H9 (cell line): ENCODE data around the gene TAF1A. TPM values are rescaled to one million over a fixed set of nuclear protein-coding genes. Genes with fewer than 3 reads are reported as not detected.

Source experiments
- DNase-seq: peaks from one replicate; pipeline ENCODE4 v3.0.0-alpha.2; 2017
- H2AFZ ChIP-seq: one replicate; pipeline ENCODE4 v1.6.1; 2013; ENCODE audit warnings: mild to moderate bottlenecking, low read length, control low read depth, moderate library complexity
- H2AK5ac ChIP-seq: 2 replicates; pipeline ENCODE4 v1.6.1; 2013; ENCODE audit warnings: low read length, control low read depth, mixed read lengths; ENCODE audit not compliant: insufficient read length
- H2BK120ac ChIP-seq: one replicate; pipeline ENCODE4 v1.6.1; 2013; ENCODE audit warnings: low read depth, mild to moderate bottlenecking, low read length, control low read depth, inconsistent platforms; ENCODE audit not compliant: poor library complexity, severe bottlenecking
- H2BK12ac ChIP-seq: 2 replicates; pipeline ENCODE4 v1.6.1; 2013; ENCODE audit warnings: low read length, control low read depth, mixed read lengths, low read depth; ENCODE audit not compliant: insufficient read length
- H2BK15ac ChIP-seq: 2 replicates; pipeline ENCODE4 v1.6.1; 2013; ENCODE audit warnings: low read depth, low read length, control low read depth
- H2BK20ac ChIP-seq: one replicate; pipeline ENCODE4 v1.6.1; 2013; ENCODE audit warnings: low read depth, mild to moderate bottlenecking, low read length, control low read depth, inconsistent platforms; ENCODE audit not compliant: poor library complexity, severe bottlenecking
- H2BK5ac ChIP-seq: 2 replicates; pipeline ENCODE4 v1.6.1; 2013; ENCODE audit warnings: low read length, control low read depth, mixed read lengths; ENCODE audit not compliant: insufficient read length
- H3K14ac ChIP-seq: 2 replicates; pipeline ENCODE4 v1.6.1; 2013; ENCODE audit warnings: low read length, control low read depth; ENCODE audit not compliant: insufficient read depth
- H3K18ac ChIP-seq: 2 replicates; pipeline ENCODE4 v1.6.1; 2013; ENCODE audit warnings: low read depth, mild to moderate bottlenecking, mixed read lengths, low read length, control low read depth; ENCODE audit not compliant: insufficient read length
- H3K23ac ChIP-seq: 2 replicates; pipeline ENCODE4 v1.6.1; 2013; ENCODE audit warnings: low read length, control low read depth, mixed read lengths, low read depth; ENCODE audit not compliant: insufficient read length
- H3K23me2 ChIP-seq: 2 replicates; pipeline ENCODE4 v1.6.1; 2013; ENCODE audit warnings: low read depth, mild to moderate bottlenecking, mixed read lengths, low read length, control low read depth; ENCODE audit not compliant: insufficient read length, poor library complexity, severe bottlenecking
- H3K27ac ChIP-seq: 2 replicates; pipeline ENCODE4 v1.5.1; 2013; ENCODE audit warnings: low read length, control low read depth, mixed read lengths, low read depth; ENCODE audit not compliant: insufficient read length
- H3K27me3 ChIP-seq: 2 replicates; pipeline ENCODE4 v1.6.1; 2013; ENCODE audit warnings: low read length, control low read depth, inconsistent platforms; ENCODE audit not compliant: insufficient read depth
- H3K4ac ChIP-seq: 2 replicates; pipeline ENCODE4 v1.6.1; 2013; ENCODE audit warnings: low read depth, mild to moderate bottlenecking, control low read depth, inconsistent platforms, low read length, moderate library complexity
- H3K4me1 ChIP-seq: 2 replicates; pipeline ENCODE4 v1.6.1; 2013; ENCODE audit warnings: low read length, control low read depth, inconsistent platforms; ENCODE audit not compliant: insufficient read depth
- H3K4me2 ChIP-seq: 2 replicates; pipeline ENCODE4 v1.6.1; 2013; ENCODE audit warnings: low read length, control low read depth, mixed read lengths; ENCODE audit not compliant: insufficient read length, insufficient read depth
- H3K56ac ChIP-seq: 2 replicates; pipeline ENCODE4 v1.6.1; 2013; ENCODE audit warnings: low read depth, mild to moderate bottlenecking, mixed read lengths, low read length, control low read depth; ENCODE audit not compliant: insufficient read length
- H3K79me1 ChIP-seq: 2 replicates; pipeline ENCODE4 v1.6.1; 2013; ENCODE audit warnings: low read depth, mild to moderate bottlenecking, moderate library complexity, low read length, control low read depth, inconsistent platforms; ENCODE audit not compliant: insufficient read depth, poor library complexity, severe bottlenecking
- H3K79me2 ChIP-seq: 2 replicates; pipeline ENCODE4 v1.6.1; 2013; ENCODE audit warnings: low read length, control low read depth, inconsistent platforms; ENCODE audit not compliant: insufficient read depth
- H3K9ac ChIP-seq: 2 replicates; pipeline ENCODE4 v1.6.1; 2013; ENCODE audit warnings: low read length, control low read depth, mixed read lengths; ENCODE audit not compliant: insufficient read length; ENCODE audit errors: extremely low read depth
- H3K9me3 ChIP-seq: one replicate; pipeline ENCODE4 v1.6.1; 2013; ENCODE audit warnings: low read depth, low read length, inconsistent platforms; ENCODE audit not compliant: control insufficient read depth
- H3T11ph ChIP-seq: one replicate; pipeline ENCODE4 v1.6.1; 2013; ENCODE audit warnings: mild to moderate bottlenecking, low read length, control low read depth, inconsistent platforms
- H4K20me1 ChIP-seq: one replicate; pipeline ENCODE4 v1.6.1; 2013; ENCODE audit not compliant: control insufficient read depth, insufficient read length, insufficient read depth
- H4K5ac ChIP-seq: 2 replicates; pipeline ENCODE4 v1.6.1; 2013; ENCODE audit warnings: low read depth, mild to moderate bottlenecking, mixed read lengths, low read length, control low read depth; ENCODE audit not compliant: insufficient read length
- H4K8ac ChIP-seq: replicated peaks from 2 replicates; pipeline ENCODE4 v1.6.1; 2013; ENCODE audit warnings: low read length, control low read depth, mixed read lengths, low read depth; ENCODE audit not compliant: insufficient read length
- H4K91ac ChIP-seq: 2 replicates; pipeline ENCODE4 v1.6.1; 2013; ENCODE audit warnings: low read depth, mild to moderate bottlenecking, moderate library complexity, mixed read lengths, low read length, control low read depth; ENCODE audit not compliant: insufficient read length
- H3K27ac Mint-ChIP-seq, 3 experiments: 2 replicates in 2 of 3; 3 replicates in 1 of 3; pipeline ENCODE4 v1.8.0; 2020 to 2021; ENCODE audit warnings: mixed read lengths in 3 of 3, mild to moderate bottlenecking in 1 of 3, moderate library complexity in 1 of 3
- H3K27me3 Mint-ChIP-seq: 2 replicates; pipeline ENCODE4 v1.8.0; 2021; ENCODE audit warnings: low read depth, mild to moderate bottlenecking, moderate library complexity, mixed read lengths
- H3K36me3 Mint-ChIP-seq, 3 experiments: 2 replicates in 2 of 3; 3 replicates in 1 of 3; pipeline ENCODE4 v1.8.0; 2020 to 2021; ENCODE audit warnings: low read depth in 3 of 3, mixed read lengths in 3 of 3; ENCODE audit not compliant: insufficient read depth in 1 of 3
- H3K4me1 Mint-ChIP-seq, 2 experiments: 2 replicates each; pipeline ENCODE4 v1.8.0; 2020; ENCODE audit warnings: mixed read lengths in 2 of 2
- H3K4me3 Mint-ChIP-seq, 2 experiments: 2 replicates in 1 of 2; 3 replicates in 1 of 2; pipeline ENCODE4 v1.8.0; 2020 to 2021; ENCODE audit warnings: mild to moderate bottlenecking in 2 of 2, mixed read lengths in 2 of 2, moderate library complexity in 1 of 2
- H3K9me3 Mint-ChIP-seq, 2 experiments: 2 replicates in 1 of 2; 3 replicates in 1 of 2; pipeline ENCODE4 v1.8.0; 2020; ENCODE audit warnings: mild to moderate bottlenecking in 2 of 2, mixed read lengths in 2 of 2, moderate library complexity in 1 of 2
- WGBS: extraction: QIAGEN DNeasy Blood & Tissue Kit; methylation state at CpG from one replicate; pipeline ENCODE4 v1.1.7; 2013; ENCODE audit warnings: missing lambda C conversion rate, low lambda C conversion rate, mixed read lengths; ENCODE audit not compliant: insufficient read length; ENCODE audit errors: extremely low coverage; 5-methylcytosine and 5-hydroxymethylcytosine counted together
- total RNA-seq: library from RNA; stranded (reverse); gene quantifications from 2 replicates; pipeline ENCODE4 v1.2.1, GENCODE V29; 2021
- TF ChIP-seq, protein P1 (sequence below): fragments of 200-600 bp; sonication (generic); conservative IDR thresholded peaks from 3 replicates; pipeline ENCODE4 v1.8.0; 2021; ENCODE audit warnings: antibody characterized with exemption, mild to moderate bottlenecking

Gene TAF1A
- total RNA-seq, 1 experiment from 2014 or later = 14.8 TPM

DNA sequence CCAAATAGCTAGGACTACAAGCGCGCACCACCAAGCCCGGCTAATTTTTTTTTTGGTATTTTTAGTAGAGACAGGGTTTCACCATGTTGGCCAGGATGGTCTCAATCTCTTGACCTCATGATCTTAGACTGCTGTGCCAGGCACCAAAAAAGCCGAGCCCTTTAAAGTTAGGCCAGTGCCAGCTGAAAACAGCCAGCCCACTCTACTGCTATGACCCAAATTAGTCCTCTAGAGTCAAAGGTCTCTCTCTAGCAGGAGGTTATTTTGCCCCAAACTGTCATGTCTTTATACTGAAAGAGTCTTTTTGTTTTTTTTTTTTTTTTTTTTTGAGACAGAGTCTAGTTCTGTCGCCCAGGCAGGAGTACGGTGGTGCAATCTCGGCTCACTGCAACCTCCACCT, 32.2 kb downstream of the TAF1A start:
- H3K23me2 ChIP-seq = no peaks in the 10 kb centered on the region
- no peak overlapping the region for H3K9ac ChIP-seq
- Mint-ChIP-seq H3K4me1 (no peaks in the 10 kb centered on the region), H3K27me3 (no peaks in the 10 kb centered on the region), H3K36me3 (peaks cover 6 to 37% (median 24%) of the 10 kb centered on the region in 3 experiments; a peak in 6 of 7 replicates), H3K4me3 (no peak overlapping the region), H3K27ac (no peak overlapping the region), H3K9me3 (no peaks in the 10 kb centered on the region)
- no peak overlapping the region for H3K14ac ChIP-seq
- H2BK12ac ChIP-seq = no peak overlapping the region
- H4K5ac ChIP-seq = no peak overlapping the region
- no CpG with 5 or more reads among the region's 7 CpGs for WGBS
- no peaks in the 10 kb centered on the region for H3K79me1 ChIP-seq
- H2BK120ac ChIP-seq = no peak overlapping the region
- no peak overlapping the region for H3K27ac ChIP-seq
- H4K20me1 ChIP-seq = no peaks in the 10 kb centered on the region
- no peak overlapping the region for H2AFZ ChIP-seq
- TF ChIP-seq, protein P1, sequence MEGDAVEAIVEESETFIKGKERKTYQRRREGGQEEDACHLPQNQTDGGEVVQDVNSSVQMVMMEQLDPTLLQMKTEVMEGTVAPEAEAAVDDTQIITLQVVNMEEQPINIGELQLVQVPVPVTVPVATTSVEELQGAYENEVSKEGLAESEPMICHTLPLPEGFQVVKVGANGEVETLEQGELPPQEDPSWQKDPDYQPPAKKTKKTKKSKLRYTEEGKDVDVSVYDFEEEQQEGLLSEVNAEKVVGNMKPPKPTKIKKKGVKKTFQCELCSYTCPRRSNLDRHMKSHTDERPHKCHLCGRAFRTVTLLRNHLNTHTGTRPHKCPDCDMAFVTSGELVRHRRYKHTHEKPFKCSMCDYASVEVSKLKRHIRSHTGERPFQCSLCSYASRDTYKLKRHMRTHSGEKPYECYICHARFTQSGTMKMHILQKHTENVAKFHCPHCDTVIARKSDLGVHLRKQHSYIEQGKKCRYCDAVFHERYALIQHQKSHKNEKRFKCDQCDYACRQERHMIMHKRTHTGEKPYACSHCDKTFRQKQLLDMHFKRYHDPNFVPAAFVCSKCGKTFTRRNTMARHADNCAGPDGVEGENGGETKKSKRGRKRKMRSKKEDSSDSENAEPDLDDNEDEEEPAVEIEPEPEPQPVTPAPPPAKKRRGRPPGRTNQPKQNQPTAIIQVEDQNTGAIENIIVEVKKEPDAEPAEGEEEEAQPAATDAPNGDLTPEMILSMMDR = no peak
- H3K18ac ChIP-seq = no peak overlapping the region
- H3K56ac ChIP-seq = no peak overlapping the region
- H3T11ph ChIP-seq = no peak overlapping the region
- H3K4ac ChIP-seq = no peak overlapping the region
- no peak overlapping the region for H3K23ac ChIP-seq
- H2BK20ac ChIP-seq = no peak overlapping the region
- H3K9me3 ChIP-seq = no peaks in the 10 kb centered on the region
- no peak for DNase-seq
- H2BK15ac ChIP-seq = no peak overlapping the region
- H3K79me2 ChIP-seq = no peaks in the 10 kb centered on the region
- H2AK5ac ChIP-seq = no peak overlapping the region
- H2BK5ac ChIP-seq = no peak overlapping the region
- no peak overlapping the region for H4K91ac ChIP-seq
- no peak overlapping the region for H4K8ac ChIP-seq
- no peaks in the 10 kb centered on the region for H3K27me3 ChIP-seq
- H3K4me1 ChIP-seq = no peaks in the 10 kb centered on the region
- no peak overlapping the region for H3K4me2 ChIP-seq
